Measurements from ENCODE around the gene KRT3. TPM values are rescaled to one million over a fixed set of nuclear protein-coding genes. Genes with fewer than 3 reads are reported as not detected.
A peak's percentile ranks its signal among the peaks of the same experiment; 100 is the strongest.

Gene KRT3
- total RNA-seq, 1 donor: not detected

- peak in 1 of 3 donors; percentile 11 for DNase-seq (ENCODE audit: low read depth in 2 of 3, low spot score in 2 of 3)
These were observed 8.4 kb downstream of the KRT3 start for GRCh38 chr12:52787324-52788191.

GRCh38 chr12:52784909-52785308 is 11.0 kb downstream of the KRT3 start:
- DNase-seq (ENCODE audit: low read depth in 2 of 3, low spot score in 2 of 3): no peak

- no peak for DNase-seq (ENCODE audit: low read depth in 2 of 3, low spot score in 2 of 3)
These were observed 12.2 kb downstream of the KRT3 start for GRCh38 chr12:52783563-52784316.

- DNase-seq (ENCODE audit: low read depth in 2 of 3, low spot score in 2 of 3): no peak
These were observed 13.4 kb downstream of the KRT3 start for GRCh38 chr12:52782502-52782901.

DNA sequence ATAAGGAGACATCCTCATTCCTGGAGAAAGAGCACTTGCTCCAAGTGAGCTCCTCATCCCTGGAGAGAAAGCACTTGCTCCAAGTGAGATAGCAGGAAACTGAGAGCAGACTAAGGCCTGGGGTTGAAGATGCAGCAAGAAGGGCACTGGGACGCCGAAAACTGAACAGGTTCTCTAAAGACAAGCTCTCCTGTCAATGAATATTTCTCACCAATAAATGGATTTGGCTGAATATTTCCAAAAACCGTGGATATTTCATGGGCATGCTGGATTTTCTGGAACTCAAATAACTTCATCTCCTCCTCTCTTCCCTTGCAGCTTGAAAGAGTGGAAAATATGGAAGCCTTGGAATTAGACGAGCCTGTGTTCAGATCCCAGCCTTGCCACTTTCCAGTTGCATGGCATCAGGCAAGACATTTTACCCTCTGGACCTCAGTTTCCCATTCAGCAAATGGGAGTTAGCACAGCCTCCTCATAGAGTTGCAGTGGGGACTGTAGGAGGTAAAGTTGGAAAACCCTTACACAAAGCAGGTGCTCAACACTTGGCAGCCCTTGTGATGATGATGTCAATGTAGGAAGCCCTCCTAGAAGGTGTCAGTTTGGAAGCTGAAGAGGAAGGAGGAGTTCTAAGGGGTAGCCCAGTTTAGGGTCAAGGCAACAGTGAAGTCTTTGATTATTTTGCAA is 14.4 kb downstream of the KRT3 start:
- no peak for DNase-seq (ENCODE audit: low read depth in 2 of 3, low spot score in 2 of 3)

- DNase-seq (ENCODE audit: low read depth in 2 of 3, low spot score in 2 of 3): no peak
These were observed 16.0 kb downstream of the KRT3 start for GRCh38 chr12:52779914-52780313.

- no peak for DNase-seq (ENCODE audit: low read depth in 2 of 3, low spot score in 2 of 3)
These were observed 17.1 kb downstream of the KRT3 start for GRCh38 chr12:52778833-52779232.

DNA sequence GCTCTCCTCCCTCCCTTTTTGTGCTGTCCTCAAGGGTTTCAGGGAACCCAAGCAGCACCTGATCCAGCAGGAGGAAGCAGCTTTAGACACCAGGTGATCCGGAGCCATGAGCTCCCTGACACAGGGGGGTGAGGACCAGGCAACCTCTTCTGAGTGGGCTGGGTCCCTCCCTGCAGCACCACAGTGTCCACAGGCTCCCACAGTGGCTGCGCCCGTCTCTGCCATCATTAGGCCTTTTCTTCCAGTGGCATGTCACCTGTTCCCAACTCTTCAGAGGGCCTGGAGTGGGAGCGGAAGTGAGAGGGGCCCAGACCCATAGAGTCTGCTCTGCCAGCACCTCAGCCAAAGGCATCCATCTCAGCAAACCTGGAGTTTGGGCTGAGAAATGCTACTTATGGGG is 18.4 kb downstream of the KRT3 start:
- no peak for DNase-seq (ENCODE audit: low read depth in 2 of 3, low spot score in 2 of 3)

DNA sequence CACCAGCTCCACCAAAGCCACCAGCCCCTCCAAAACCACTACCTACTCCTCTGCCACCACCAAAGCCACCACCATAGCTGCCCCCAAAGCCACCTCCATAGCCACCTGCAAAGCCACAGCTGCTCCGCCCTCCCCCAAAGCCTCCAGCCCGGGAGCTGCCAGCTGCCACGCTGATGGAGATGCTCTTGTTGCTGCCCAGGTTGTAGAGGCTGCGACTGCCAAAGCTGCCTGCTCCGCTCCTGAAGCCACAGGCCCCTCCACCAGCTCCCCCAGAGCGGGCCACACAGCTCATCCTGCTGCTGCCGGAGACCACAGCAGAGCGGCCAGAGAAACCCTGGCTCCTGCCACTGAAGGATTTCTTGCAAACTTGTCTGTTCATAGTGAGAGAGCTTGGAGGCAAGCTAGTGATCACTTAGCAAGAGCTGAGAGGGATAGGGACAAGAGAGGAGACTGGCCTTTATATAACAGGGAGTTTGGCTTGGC is 19.0 kb downstream of the KRT3 start, which contains the start of gene KRT76:
Gene KRT76, minus strand, starts transcription at position 433 of the 483 bp plus-strand sequence. Its CDS starts 54 bp downstream, at position 379.
- no peak for DNase-seq (ENCODE audit: low read depth in 2 of 3, low spot score in 2 of 3)

DNA sequence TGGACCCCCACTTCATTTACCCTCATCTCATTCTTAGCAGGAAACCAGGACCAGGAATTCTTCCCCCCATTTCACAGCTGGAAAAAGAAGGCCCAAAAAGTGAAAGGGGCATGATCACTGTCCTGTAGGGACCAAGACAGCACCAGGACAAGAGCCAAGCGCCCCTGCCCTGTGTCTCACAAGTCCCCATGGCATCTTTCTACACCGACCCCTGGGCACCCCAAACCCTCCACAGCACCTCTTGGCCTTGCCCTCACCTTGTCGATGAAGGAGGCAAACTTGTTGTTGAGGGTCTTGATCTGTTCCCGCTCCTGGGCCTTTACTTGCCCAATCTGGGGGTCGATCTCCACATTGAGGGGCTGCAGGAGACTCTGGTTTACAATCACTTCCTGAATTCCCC is 19.5 kb downstream of the KRT3 start:
- DNase-seq (ENCODE audit: low read depth in 2 of 3, low spot score in 2 of 3): no peak

DNA sequence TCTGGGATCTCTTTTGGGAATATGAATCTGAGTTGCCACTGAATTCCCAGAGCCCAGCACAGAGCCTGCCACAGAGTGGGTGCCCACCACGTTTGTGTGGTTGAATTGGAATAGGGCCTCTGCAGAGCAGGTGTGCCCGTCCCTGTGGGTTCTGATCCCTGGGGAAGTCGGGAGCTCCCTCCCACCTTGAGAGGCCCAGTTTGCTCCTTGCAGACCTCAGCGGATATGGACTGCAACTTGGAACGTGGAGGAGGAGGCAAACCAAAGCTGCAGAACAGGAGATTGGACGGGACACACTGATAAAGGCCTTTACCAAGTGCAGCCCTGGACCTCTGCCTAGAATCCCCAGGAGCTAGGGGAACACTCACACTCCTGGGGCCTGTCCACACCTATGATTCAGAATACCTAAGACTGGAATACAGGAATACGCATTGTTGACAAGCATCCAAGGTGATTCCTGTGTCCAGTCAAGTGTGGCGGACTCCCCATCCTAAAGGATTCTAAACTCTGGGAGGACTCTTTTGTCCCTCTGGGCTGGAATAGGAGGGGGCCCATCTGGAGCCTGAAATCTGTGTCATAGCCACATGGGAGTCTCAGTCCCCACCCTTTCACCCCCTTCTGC is 21.2 kb downstream of the KRT3 start:
- DNase-seq (ENCODE audit: low read depth in 2 of 3, low spot score in 2 of 3): no peak

DNA sequence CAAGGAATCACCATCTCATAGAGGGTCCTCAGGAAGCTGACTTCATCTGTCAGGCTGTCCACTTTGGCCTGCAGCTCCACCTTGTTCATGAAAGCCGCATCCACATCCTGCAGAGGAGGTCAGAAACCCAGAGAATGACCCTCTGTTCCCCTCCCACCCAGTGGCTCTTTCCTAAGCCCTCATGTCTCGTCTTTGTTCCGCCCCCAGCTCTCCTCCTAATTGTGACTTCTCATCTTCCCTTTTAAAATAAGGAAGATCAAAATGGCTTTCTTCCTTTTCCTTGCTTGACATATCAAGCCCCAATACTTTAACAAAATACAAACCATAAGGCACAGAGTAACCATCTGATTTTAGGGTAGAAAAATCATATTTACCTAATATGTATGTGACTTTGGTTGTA is 23.1 kb downstream of the KRT3 start:
- no peak for DNase-seq (ENCODE audit: low read depth in 2 of 3, low spot score in 2 of 3)

GRCh38 chr12:52772188-52772587 is 23.7 kb downstream of the KRT3 start:
- no peak for DNase-seq (ENCODE audit: low read depth in 2 of 3, low spot score in 2 of 3)

DNA sequence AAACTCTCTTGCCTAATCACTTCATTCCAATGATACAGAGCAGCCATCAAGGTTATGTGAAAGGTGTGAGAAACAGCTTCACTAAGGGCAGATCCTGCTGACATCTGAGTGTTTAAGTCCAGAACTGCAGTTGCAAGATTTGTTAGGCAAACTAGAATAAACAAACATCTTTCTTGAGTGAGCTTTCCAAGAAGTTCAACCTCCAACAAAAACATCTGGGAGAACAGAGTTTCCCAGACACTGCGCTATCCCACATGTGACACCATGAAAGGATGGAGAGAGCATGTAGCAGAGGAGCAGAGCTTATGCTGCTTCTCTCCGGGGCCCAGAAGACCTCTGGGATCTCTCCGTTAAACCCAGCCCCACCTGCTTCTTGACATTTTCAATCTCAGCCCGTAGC is 24.4 kb downstream of the KRT3 start:
- DNase-seq (ENCODE audit: low read depth in 2 of 3, low spot score in 2 of 3): no peak

GRCh38 chr12:52771088-52771487 is 24.8 kb downstream of the KRT3 start:
- DNase-seq (ENCODE audit: low read depth in 2 of 3, low spot score in 2 of 3): no peak

- no peak for DNase-seq (ENCODE audit: low read depth in 2 of 3, low spot score in 2 of 3)
These were observed 26.0 kb downstream of the KRT3 start for GRCh38 chr12:52769946-52770345.

DNA sequence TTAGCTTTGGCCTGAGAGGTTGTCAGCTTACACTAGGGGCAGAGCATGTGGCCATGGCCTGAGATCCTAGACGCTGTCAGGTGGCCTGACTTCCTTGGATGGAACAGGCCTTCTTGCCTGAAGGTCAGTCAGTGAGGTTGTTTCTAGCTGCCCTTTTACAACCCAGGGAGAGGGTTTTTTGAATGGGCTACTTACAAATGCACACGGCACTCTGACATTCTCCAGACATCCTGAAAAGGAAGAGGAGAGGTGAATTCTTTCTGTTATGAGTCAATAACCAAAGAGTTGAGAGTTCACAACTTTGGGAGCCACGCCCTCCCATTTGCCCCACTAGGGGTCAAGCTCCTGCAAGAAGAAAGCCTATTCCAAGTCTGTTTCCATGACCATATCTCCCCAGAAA is 26.6 kb downstream of the KRT3 start:
- no peak for DNase-seq (ENCODE audit: low read depth in 2 of 3, low spot score in 2 of 3)

GRCh38 chr12:52768479-52769200 is 27.3 kb downstream of the KRT3 start:
- no peak for DNase-seq (ENCODE audit: low read depth in 2 of 3, low spot score in 2 of 3)

DNA sequence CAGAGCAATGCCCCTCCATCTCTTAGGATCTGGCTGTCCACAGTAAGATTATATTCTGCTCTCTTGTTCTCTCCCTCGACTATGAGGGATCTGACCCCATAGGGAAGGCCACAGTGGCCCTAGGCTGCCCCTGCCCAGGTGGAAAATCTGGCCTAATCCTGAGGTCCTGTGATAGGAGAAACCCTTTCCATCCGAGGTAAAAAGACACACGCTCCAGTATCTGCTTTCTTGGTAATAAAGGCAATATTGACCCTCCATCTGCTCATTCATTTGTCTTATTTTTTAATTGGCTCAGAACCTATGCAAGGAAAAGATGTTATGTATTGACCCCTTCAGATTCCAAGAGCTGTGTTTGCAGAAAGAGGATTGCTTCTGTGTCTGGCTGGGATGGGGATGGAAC is 28.5 kb downstream of the KRT3 start:
- DNase-seq (ENCODE audit: low read depth in 2 of 3, low spot score in 2 of 3): no peak

- no peak for DNase-seq (ENCODE audit: low read depth in 2 of 3, low spot score in 2 of 3)
These were observed 28.9 kb downstream of the KRT3 start for GRCh38 chr12:52767020-52767379.
